Measurements from ENCODE around the gene TMEM125. TPM values are rescaled to one million over a fixed set of nuclear protein-coding genes. Genes with fewer than 3 reads are reported as not detected.

Gene TMEM125
- total and polyA plus RNA-seq, 2 experiments from 2014 or later = 28.7 to 43.1 TPM

- TF ChIP-seq EZH2 (IDR thresholded peaks at IDR 0.05; ENCODE audit: borderline replicate concordance) = no peak
- no peak for TF ChIP-seq CTCF (IDR thresholded peaks at IDR 0.05; ENCODE audit: poor library complexity)
- TF ChIP-seq EZH2phosphoT487 (IDR thresholded peaks at IDR 0.05; ENCODE audit: low read depth, severe bottlenecking, unreplicated experiment) = no peak
- Histone ChIP-seq H2AFZ (no peak overlapping the region), H3K36me3 (replicated peaks; ENCODE audit: insufficient read depth, low read depth) (no peaks in the 10 kb centered on the region), H4K20me1 (ENCODE audit: insufficient read depth, poor library complexity, severe bottlenecking) (no peaks in the 10 kb centered on the region), H3K27ac (no peak overlapping the region), H3K9me3 (ENCODE audit: low read depth) (no peaks in the 10 kb centered on the region), H3K4me2 (no peak overlapping the region), H3K27me3 (no peaks in the 10 kb centered on the region), H3K4me1 (ENCODE audit: insufficient read depth) (no peaks in the 10 kb centered on the region), H3K9me2 (replicated peaks; ENCODE audit: insufficient read depth) (no peaks in the 10 kb centered on the region), H3K4me3 (no peak overlapping the region), H3K79me2 (no peaks in the 10 kb centered on the region)
- 93% methylated on average over 6 of the region's 6 CpGs for WGBS (ENCODE audit: low lambda C conversion rate, missing lambda C conversion rate)
- DNase-seq (ENCODE audit: low spot score) = no peak
These were observed 22.4 kb upstream of the TMEM125 start for GRCh38 chr1:43247256-43247921.

GRCh38 chr1:43250351-43250761 lies 19.4 kb upstream of the TMEM125 start:
- Histone ChIP-seq H3K4me1 (ENCODE audit: insufficient read depth) (no peaks in the 10 kb centered on the region), H3K36me3 (replicated peaks; ENCODE audit: insufficient read depth, low read depth) (no peaks in the 10 kb centered on the region), H3K4me3 (no peak overlapping the region), H3K79me2 (no peaks in the 10 kb centered on the region), H3K4me2 (no peak overlapping the region), H3K9me3 (ENCODE audit: low read depth) (no peaks in the 10 kb centered on the region), H3K9me2 (replicated peaks; ENCODE audit: insufficient read depth) (no peaks in the 10 kb centered on the region), H3K27me3 (no peaks in the 10 kb centered on the region), H3K27ac (no peak overlapping the region), H4K20me1 (ENCODE audit: insufficient read depth, poor library complexity, severe bottlenecking) (no peaks in the 10 kb centered on the region), H2AFZ (no peak overlapping the region)
- TF ChIP-seq EZH2phosphoT487 (IDR thresholded peaks at IDR 0.05; ENCODE audit: low read depth, severe bottlenecking, unreplicated experiment) (no peak), CTCF (IDR thresholded peaks at IDR 0.05; ENCODE audit: poor library complexity) (no peak), EZH2 (IDR thresholded peaks at IDR 0.05; ENCODE audit: borderline replicate concordance) (no peak)
- WGBS (ENCODE audit: low lambda C conversion rate, missing lambda C conversion rate) = 81% methylated on average over 3 of the region's 3 CpGs
- DNase-seq (ENCODE audit: low spot score) = no peak

GRCh38 chr1:43251024-43251423 lies 18.8 kb upstream of the TMEM125 start:
- no peak for DNase-seq (ENCODE audit: low spot score)
- Histone ChIP-seq H3K4me2 (no peak overlapping the region), H3K9me3 (ENCODE audit: low read depth) (no peaks in the 10 kb centered on the region), H2AFZ (no peak overlapping the region), H3K36me3 (replicated peaks; ENCODE audit: insufficient read depth, low read depth) (no peaks in the 10 kb centered on the region), H3K27ac (no peak overlapping the region), H3K27me3 (no peaks in the 10 kb centered on the region), H4K20me1 (ENCODE audit: insufficient read depth, poor library complexity, severe bottlenecking) (no peaks in the 10 kb centered on the region), H3K79me2 (no peaks in the 10 kb centered on the region), H3K4me1 (ENCODE audit: insufficient read depth) (no peaks in the 10 kb centered on the region), H3K4me3 (no peak overlapping the region), H3K9me2 (replicated peaks; ENCODE audit: insufficient read depth) (no peaks in the 10 kb centered on the region)
- TF ChIP-seq EZH2phosphoT487 (IDR thresholded peaks at IDR 0.05; ENCODE audit: low read depth, severe bottlenecking, unreplicated experiment) = no peak
- TF ChIP-seq CTCF (IDR thresholded peaks at IDR 0.05; ENCODE audit: poor library complexity) = no peak
- TF ChIP-seq EZH2 (IDR thresholded peaks at IDR 0.05; ENCODE audit: borderline replicate concordance) = no peak
- 91% methylated on average over 5 of the region's 5 CpGs for WGBS (ENCODE audit: low lambda C conversion rate, missing lambda C conversion rate)

Measured in hepatocyte (in vitro differentiated cells).